Caco-2 (cell line): Measurements from ENCODE around the gene ADAMTS2. TPM values are rescaled to one million over a fixed set of nuclear protein-coding genes. Genes with fewer than 3 reads are reported as not detected.

ENCODE experiments used
- BruUV-seq: library from RNA; stranded (reverse); fragments of 400-500 nt; replicated peaks from 2 replicates; lab custom pipeline; 2021; lab: Mats Ljungman, UMichigan
- CTCF ChIA-PET: fragments of 300-600 bp; sonication (Branson Sonifier 250); formaldehyde crosslinking; loops from one replicate; lab custom pipeline; 2022; ENCODE audit warnings: antibody characterized with exemption; lab: Charles Lee
- POLR2A ChIA-PET: fragments of 300-600 bp; sonication (Branson Sonifier 250); formaldehyde crosslinking; loops from one replicate; lab custom pipeline; 2022; ENCODE audit warnings: antibody characterized with exemption; lab: Charles Lee
- DNase-seq, 2 experiments: peaks; one replicate each; pipeline versions ENCODE4 v3.0.0 to v3.0.0-alpha.2; 2020 to 2022
- H3K27me3 ChIP-seq: replicated peaks from 2 replicates; pipeline ENCODE4 v1.6.0; 2011; ENCODE audit warnings: low read length; ENCODE audit not compliant: control insufficient read depth, insufficient read depth
- H3K36me3 ChIP-seq: 2 replicates; pipeline ENCODE4 v1.5.1; 2011; ENCODE audit warnings: low read length; ENCODE audit not compliant: control insufficient read depth, insufficient read depth
- H3K4me1 ChIP-seq: fragments of 250-450 bp; sonication (Bioruptor Pico); 2 replicates; pipeline ENCODE4 v1.5.1; 2020; ENCODE audit warnings: mild to moderate bottlenecking
- H3K4me3 ChIP-seq: 2 replicates; pipeline ENCODE4 v1.5.1; 2011; ENCODE audit warnings: low read depth, mild to moderate bottlenecking, control low read depth, low read length
- H3K9me3 ChIP-seq: fragments of 250-450 bp; sonication (Bioruptor Pico); 2 replicates; pipeline ENCODE4 v1.5.1; 2020; ENCODE audit warnings: mild to moderate bottlenecking, moderate library complexity
- H3K27ac Mint-ChIP-seq: one replicate; pipeline ENCODE4 v1.8.0; 2022; ENCODE audit warnings: mixed read lengths; ENCODE audit not compliant: unreplicated experiment
- H3K27me3 Mint-ChIP-seq: one replicate; pipeline ENCODE4 v1.8.0; 2022; ENCODE audit warnings: mixed read lengths; ENCODE audit not compliant: insufficient read depth, unreplicated experiment
- H3K36me3 Mint-ChIP-seq: one replicate; pipeline ENCODE4 v1.8.0; 2022; ENCODE audit warnings: mild to moderate bottlenecking, mixed read lengths; ENCODE audit not compliant: insufficient read depth, unreplicated experiment
- H3K4me1 Mint-ChIP-seq: one replicate; pipeline ENCODE4 v1.8.0; 2022; ENCODE audit warnings: low read depth, mixed read lengths; ENCODE audit not compliant: unreplicated experiment
- H3K4me3 Mint-ChIP-seq: one replicate; pipeline ENCODE4 v1.8.0; 2022; ENCODE audit warnings: mild to moderate bottlenecking, moderate library complexity, mixed read lengths; ENCODE audit not compliant: unreplicated experiment
- H3K9me3 Mint-ChIP-seq: one replicate; pipeline ENCODE4 v1.8.0; 2022; ENCODE audit warnings: mixed read lengths; ENCODE audit not compliant: unreplicated experiment
- CTCF ChIP-seq, 2 experiments: fragments of 200-600 bp in 1 of 2; IDR thresholded peaks; 1 replicate in 1 of 2; 2 replicates in 1 of 2; pipeline versions ENCODE4 v1.5.1 to v1.8.0; 2011 to 2022; ENCODE audit warnings: antibody characterized with exemption in 1 of 2, control low read depth in 1 of 2, inconsistent platforms in 1 of 2, low read depth in 1 of 2, low read length in 1 of 2, mild to moderate bottlenecking in 1 of 2, moderate library complexity in 1 of 2; ENCODE audit not compliant: insufficient read depth in 1 of 2, severe bottlenecking in 1 of 2, unreplicated experiment in 1 of 2
- intact Hi-C: fragments of 100-400 bp; cut with micrococcal nuclease; formaldehyde crosslinking; loops from one replicate; pipeline ENCODE4 v1.10.0; 2022; ENCODE audit not compliant: unreplicated experiment
- total RNA-seq: library from RNA; stranded (reverse); gene quantifications from 2 replicates; pipeline ENCODE4 v1.2.3, GENCODE V29; 2022

The ADAMTS2 gene
- total RNA-seq, 1 experiment from 2014 or later: 0.05 TPM

- H3K27ac Mint-ChIP-seq: no peak overlapping the region
- DNase-seq: no peak
- Histone ChIP-seq H3K4me1 (no peaks in the 10 kb centered on the region), H3K9me3 (peaks cover 3% of the 10 kb centered on the region; the same call in 1 of the 2 replicates), H3K36me3 (no peaks in the 10 kb centered on the region), H3K4me3 (no peak overlapping the region), H3K27me3 (no peaks in the 10 kb centered on the region)
- H3K4me3 Mint-ChIP-seq: no peak overlapping the region
- intact Hi-C loops: no loop called here
- no peaks in the 10 kb centered on the region for H3K4me1 Mint-ChIP-seq
- ChIA-PET POLR2A (no interaction called here), CTCF (no interaction called here)
- BruUV-seq: no TSS peak
- TF ChIP-seq CTCF (IDR thresholded peaks at IDR 0.05; ENCODE audit: insufficient read depth in 1 of 2, low read depth in 1 of 2, low read length in 1 of 2, severe bottlenecking in 1 of 2, unreplicated experiment in 1 of 2): no peak
- H3K36me3 Mint-ChIP-seq: no peaks in the 10 kb centered on the region
- no peaks in the 10 kb centered on the region for H3K27me3 Mint-ChIP-seq
- no peaks in the 10 kb centered on the region for H3K9me3 Mint-ChIP-seq
Measured at GRCh38 chr5:179168664-179169063, 176.6 kb downstream of the ADAMTS2 start.

- no peak overlapping the region for H3K4me3 ChIP-seq
- H3K4me1 ChIP-seq: no peaks in the 10 kb centered on the region
- H3K9me3 Mint-ChIP-seq: no peaks in the 10 kb centered on the region
- no peaks in the 10 kb centered on the region for H3K4me1 Mint-ChIP-seq
- no peaks in the 10 kb centered on the region for H3K36me3 ChIP-seq
- H3K27me3 Mint-ChIP-seq: no peaks in the 10 kb centered on the region
- peaks cover 3% of the 10 kb centered on the region; the same call in 1 of the 2 replicates for H3K9me3 ChIP-seq
- ChIA-PET CTCF (interaction anchor here (1.3 kb wide), 1 partner anchor 326 kb away, joined by 3 read pairs; no protein-coding TSS in a partner anchor), POLR2A (no interaction called here)
- H3K27me3 ChIP-seq: no peaks in the 10 kb centered on the region
- H3K27ac Mint-ChIP-seq: no peak overlapping the region
- intact Hi-C loops: no loop called here
- peak in 1 of 2 experiments; percentile 26 for DNase-seq
- BruUV-seq: no TSS peak
- no peaks in the 10 kb centered on the region for H3K36me3 Mint-ChIP-seq
- H3K4me3 Mint-ChIP-seq: no peak overlapping the region
- TF ChIP-seq CTCF (IDR thresholded peaks at IDR 0.05; ENCODE audit: insufficient read depth in 1 of 2, low read depth in 1 of 2, low read length in 1 of 2, severe bottlenecking in 1 of 2, unreplicated experiment in 1 of 2): no peak
Measured at GRCh38 chr5:179167871-179168451, 177.3 kb downstream of the ADAMTS2 start.

GRCh38 chr5:179166886-179167841 is 178.1 kb downstream of the ADAMTS2 start:
- H3K36me3 Mint-ChIP-seq: no peaks in the 10 kb centered on the region
- H3K4me1 ChIP-seq: no peaks in the 10 kb centered on the region

More at GRCh38 chr5:179166886-179167841, 178.1 kb downstream of the ADAMTS2 start:
- ChIA-PET CTCF (interaction anchor here (1.3 kb wide), 1 partner anchor 326 kb away, joined by 3 read pairs; no protein-coding TSS in a partner anchor), POLR2A (no interaction called here)
- no peaks in the 10 kb centered on the region for H3K27me3 ChIP-seq
- Mint-ChIP-seq H3K27ac (no peak overlapping the region), H3K9me3 (no peaks in the 10 kb centered on the region), H3K4me1 (no peaks in the 10 kb centered on the region), H3K27me3 (no peaks in the 10 kb centered on the region), H3K4me3 (no peak overlapping the region)
- no peak overlapping the region for H3K4me3 ChIP-seq
- peak; percentile 17 to 30 for DNase-seq
- no peaks in the 10 kb centered on the region for H3K36me3 ChIP-seq
- TF ChIP-seq CTCF (IDR thresholded peaks at IDR 0.05; ENCODE audit: insufficient read depth in 1 of 2, low read depth in 1 of 2, low read length in 1 of 2, severe bottlenecking in 1 of 2, unreplicated experiment in 1 of 2): peak in 1 of 2 experiments; percentile 56
- peaks cover under 1% of the 10 kb centered on the region; the same call in 1 of the 2 replicates for H3K9me3 ChIP-seq
- BruUV-seq: no TSS peak
- intact Hi-C loops: no loop called here
